Erythroblast (primary cell): ENCODE measurements around the gene METTL1.

Experiments
- GATA1 ChIP-seq: IDR thresholded peaks from 2 replicates; pipeline ENCODE4 v1.6.1; 2011; ENCODE audit warnings: low read depth, mild to moderate bottlenecking, control low read depth, low read length, moderate library complexity
- POLR2A ChIP-seq: IDR thresholded peaks from 2 replicates; pipeline ENCODE4 v1.6.1; 2011; ENCODE audit warnings: mild to moderate bottlenecking, low read length

- no peak for TF ChIP-seq POLR2A
- TF ChIP-seq GATA1 = no peak
Observed at GRCh38 chr12:57739914-57740538, 31.9 kb downstream of the METTL1 start.
